Stimulated activated CD8-positive, alpha-beta memory T cell treated with anti-CD3 and anti-CD28 coated beads, Interleukin-4, amount 100 ng/mL, for 24 hours (primary cell): ENCODE measurements around the gene SLC22A6.

Source experiments
- DNase-seq: peaks from one replicate; pipeline ENCODE4 v3.0.0-alpha.2; 2020; ENCODE audit warnings: low read depth

SLC22A6 gene, protein sequence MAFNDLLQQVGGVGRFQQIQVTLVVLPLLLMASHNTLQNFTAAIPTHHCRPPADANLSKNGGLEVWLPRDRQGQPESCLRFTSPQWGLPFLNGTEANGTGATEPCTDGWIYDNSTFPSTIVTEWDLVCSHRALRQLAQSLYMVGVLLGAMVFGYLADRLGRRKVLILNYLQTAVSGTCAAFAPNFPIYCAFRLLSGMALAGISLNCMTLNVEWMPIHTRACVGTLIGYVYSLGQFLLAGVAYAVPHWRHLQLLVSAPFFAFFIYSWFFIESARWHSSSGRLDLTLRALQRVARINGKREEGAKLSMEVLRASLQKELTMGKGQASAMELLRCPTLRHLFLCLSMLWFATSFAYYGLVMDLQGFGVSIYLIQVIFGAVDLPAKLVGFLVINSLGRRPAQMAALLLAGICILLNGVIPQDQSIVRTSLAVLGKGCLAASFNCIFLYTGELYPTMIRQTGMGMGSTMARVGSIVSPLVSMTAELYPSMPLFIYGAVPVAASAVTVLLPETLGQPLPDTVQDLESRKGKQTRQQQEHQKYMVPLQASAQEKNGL

DNA sequence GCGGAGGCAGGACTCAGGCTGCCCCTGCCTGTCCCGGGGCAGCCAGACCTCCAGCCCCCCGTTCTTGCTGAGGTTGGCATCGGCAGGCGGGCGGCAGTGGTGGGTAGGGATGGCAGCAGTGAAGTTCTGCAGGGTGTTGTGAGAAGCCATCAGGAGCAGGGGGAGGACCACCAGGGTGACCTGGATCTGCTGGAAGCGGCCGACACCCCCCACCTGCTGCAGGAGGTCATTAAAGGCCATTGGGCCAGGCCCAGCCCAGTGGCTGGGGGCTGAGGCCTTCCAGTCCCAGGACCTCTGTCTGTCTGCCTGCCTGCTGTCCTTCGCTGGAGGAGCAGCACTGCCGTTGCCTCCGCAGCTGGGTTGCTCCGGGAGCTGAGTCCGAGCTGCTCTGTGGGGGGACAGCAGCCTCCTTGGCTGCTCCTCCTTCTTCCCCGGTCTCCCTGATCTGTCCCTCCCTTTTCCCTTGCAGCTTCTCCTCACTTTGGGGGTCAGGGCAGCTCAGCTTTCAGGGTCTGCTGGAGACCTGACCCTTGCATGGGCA, at the start of gene SLC22A6:
Gene SLC22A6, minus strand, starts transcription at position 517 of the 541 bp plus-strand sequence. Its CDS starts 277 bp downstream, at position 240.
- DNase-seq, result no peak

GRCh38 chr11:63032457-63032856, 47.7 kb upstream of the SLC22A6 start:
- DNase-seq, result no peak

- peak; percentile 80 for DNase-seq
Observed at GRCh38 chr11:63023841-63024648, 39.3 kb upstream of the SLC22A6 start.

DNA sequence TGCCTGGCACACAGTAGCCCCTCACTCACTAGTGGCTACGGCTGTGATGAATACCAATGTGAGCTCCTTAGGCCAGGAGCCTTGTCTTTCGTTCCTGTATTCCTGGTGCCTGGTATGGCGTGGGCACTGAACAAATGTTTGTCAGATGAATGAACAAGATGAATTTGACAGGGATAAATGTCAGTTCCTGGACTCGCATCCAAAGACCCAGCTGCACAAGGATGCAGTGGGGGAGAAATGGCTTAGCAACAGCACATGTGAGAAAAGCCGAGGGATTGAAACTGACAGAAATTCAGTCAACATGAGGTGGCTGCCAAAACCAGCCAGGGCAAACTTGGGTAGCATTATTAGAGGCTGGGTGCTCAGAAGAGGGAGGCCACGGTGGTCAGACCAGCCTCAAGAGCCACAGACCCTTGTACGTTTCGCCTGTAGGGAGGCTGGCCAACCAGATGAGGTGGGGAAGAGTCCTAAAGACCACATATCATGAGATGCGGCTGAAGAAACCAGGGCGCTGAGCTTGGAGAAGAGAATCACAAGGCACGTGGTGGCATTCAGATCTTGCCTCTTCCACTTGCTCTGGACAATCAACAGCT, 38.6 kb upstream of the SLC22A6 start:
- no peak for DNase-seq

DNA sequence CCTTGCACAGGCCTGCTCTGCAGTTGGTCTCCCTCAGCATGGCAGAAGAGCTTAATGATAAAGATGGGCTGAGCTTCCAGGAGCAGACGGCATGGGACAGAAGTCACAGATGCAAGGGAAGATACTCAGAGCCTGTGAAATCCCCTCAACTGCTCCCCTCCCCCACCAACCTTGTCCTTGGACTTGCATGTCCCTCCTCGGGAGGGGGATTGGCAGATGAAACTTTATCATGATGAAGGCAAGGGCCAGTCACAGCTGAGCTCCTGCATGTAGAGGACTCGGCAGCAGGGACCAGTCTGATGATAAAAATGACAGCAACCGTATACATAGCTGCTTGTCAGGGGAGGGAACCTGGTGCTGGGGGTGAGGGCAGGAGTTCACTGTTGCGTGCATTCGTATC, 37.7 kb upstream of the SLC22A6 start:
- DNase-seq, result no peak

- no peak for DNase-seq
Observed at GRCh38 chr11:63020671-63021291, 36.0 kb upstream of the SLC22A6 start.

DNA sequence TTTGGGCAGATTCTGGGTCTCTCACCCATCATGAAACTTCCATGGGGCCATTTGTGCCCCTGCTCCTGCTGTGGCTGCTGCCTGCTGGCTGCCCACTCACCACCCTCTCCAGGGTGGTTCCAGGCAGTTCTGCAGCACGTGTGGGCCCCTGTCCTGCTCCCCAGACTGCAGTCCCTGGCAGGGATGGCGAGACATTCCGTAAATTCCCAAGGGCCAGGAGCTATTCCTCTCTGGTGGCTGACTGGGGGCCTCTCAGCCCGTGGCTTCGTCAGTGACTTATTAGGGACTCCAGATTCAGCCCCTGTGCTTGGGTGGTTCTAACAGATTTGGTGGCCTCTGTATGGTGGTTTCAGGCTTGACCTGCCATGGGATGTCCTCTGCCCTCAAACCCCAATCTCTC, 34.7 kb upstream of the SLC22A6 start:
- no peak for DNase-seq

GRCh38 chr11:63017306-63017974, 32.7 kb upstream of the SLC22A6 start:
- no peak for DNase-seq

DNA sequence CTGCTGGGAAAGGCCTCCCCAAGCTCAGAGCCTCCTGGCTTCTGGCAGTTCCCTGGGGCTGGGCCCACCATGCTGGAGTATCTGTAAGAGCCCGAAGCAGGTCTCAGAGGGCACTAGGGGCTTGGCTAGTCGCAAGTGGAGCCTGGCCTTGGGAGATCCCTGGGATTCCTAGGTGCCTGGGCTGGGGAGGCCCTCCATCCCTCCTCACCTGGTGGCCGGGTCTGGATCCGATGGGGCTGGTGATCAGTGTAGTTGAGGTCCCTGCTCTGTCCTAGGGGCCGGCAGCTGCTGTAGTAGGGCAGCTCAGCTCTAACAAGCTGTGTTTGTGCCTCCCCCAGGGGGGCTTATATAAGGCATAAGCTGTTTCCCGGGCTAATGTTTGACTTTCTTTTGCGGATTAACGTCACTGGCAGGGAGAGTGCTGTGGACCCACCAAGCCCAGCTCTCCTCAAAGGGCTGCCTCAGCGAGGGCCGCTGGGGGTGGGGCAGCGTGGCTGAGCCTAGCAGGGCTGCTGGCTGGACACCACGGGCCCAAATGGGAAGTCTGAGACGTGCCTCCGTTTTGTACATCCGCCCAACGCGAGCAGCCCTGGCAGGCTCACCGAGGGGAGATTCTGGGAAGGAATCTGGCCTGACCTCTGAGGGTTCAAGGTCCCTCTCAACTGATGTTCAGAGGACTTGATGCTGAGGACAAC, 30.9 kb upstream of the SLC22A6 start, which contains the start of gene SLC22A8:
Gene SLC22A8, minus strand, starts transcription at position 321 of the 695 bp plus-strand sequence. CDS start 883 bp downstream, outside the sequence.
- no peak for DNase-seq

DNA sequence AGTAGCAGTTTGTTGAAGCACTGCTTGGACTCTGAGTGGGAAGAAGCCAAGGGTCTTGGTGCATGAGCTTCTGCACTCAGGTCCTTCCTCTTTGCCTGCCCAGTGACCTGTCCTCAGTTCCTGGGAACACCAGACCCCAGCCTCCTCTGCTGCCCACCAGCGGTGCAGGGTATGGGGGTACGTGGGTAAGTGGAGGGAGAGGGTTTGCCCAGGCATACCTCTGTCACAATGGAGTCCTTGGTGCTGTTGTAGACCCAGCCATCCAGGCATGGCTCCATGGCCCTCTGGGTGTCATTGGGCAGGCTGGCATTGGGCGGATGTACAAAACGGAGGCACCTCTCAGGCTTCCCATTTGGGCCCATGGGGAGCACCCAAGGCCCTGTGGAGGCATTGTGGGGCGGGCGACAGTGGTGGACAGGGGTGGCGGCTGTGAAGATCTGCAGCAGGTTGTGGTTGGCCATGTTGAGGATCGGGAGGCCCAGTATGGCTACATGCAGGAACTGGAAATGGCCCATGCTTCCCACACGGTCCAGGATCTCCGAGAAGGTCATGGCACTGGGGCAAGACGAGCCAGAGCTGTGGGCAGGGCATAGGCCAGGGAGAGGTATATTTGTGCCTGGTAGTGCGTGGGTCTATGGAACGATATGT, 29.8 kb upstream of the SLC22A6 start:
- DNase-seq, result no peak

GRCh38 chr11:63012839-63013238, 28.1 kb upstream of the SLC22A6 start:
- DNase-seq, result no peak

GRCh38 chr11:63012430-63012829, 27.7 kb upstream of the SLC22A6 start:
- no peak for DNase-seq

- DNase-seq, result no peak
Observed at GRCh38 chr11:63010934-63011439, 26.2 kb upstream of the SLC22A6 start.

DNA sequence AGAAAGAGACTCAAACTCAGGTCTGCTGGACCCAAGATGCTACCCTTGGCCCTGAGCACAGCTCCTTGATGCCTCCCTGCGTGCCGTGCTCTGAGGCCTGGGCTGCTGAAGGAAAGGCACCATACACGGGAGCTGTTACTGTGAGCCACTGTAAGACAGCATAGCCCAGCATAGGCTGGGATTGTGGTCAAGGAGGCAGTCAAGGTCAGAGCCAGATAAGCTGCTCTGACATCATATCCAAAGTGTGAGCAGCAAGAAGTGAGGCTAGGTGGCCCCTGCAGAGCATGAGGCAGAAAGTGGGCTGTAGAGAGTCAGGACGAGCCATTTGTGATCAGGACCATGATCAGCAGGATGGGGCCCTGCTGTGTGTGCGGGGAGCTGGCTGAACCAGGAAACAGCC, 23.2 kb upstream of the SLC22A6 start:
- no peak for DNase-seq

DNA sequence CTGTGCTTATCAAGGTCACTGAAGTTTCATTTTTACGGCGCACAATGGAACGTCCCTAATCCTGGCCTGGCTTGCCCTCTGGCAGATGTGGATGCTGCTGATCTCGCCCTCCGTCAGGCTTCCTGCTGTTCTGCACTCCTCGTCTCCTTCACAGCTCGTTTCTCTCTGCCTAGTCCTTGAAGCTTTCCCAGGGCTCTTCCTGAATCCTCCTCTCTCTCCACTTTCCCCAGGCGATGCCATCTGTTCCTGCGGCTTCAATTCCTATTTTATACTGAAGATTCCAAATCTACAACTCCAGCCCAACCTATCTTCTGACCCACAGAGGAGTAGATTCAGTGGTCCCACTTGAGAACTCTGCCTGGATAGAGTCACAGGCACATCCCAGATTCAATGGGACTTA, 16.7 kb upstream of the SLC22A6 start:
- DNase-seq, result no peak

- no peak for DNase-seq
Observed at GRCh38 chr11:62999649-63000048, 14.9 kb upstream of the SLC22A6 start.

GRCh38 chr11:62999156-62999555, 14.4 kb upstream of the SLC22A6 start:
- no peak for DNase-seq

DNA sequence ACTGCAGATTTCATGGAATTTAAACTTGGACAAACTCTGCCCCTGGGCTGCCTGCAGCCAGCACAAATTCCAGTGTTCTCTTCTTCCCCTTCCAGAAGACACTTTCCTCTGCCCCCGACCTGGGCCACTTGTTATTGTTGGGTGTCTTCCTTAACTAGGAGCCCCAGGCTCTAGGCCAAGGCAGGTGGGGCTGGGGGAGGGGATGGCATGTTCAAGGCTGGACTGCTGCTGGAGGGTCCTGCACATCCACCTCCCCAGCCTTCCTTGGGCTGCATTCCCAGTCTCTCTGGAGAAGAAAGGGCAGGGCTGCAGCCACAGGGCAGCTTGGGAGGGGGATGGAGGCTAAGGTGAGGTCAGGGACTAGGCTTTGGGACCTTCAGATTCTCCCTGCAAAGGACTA, 11.5 kb upstream of the SLC22A6 start:
- DNase-seq, result no peak

DNA sequence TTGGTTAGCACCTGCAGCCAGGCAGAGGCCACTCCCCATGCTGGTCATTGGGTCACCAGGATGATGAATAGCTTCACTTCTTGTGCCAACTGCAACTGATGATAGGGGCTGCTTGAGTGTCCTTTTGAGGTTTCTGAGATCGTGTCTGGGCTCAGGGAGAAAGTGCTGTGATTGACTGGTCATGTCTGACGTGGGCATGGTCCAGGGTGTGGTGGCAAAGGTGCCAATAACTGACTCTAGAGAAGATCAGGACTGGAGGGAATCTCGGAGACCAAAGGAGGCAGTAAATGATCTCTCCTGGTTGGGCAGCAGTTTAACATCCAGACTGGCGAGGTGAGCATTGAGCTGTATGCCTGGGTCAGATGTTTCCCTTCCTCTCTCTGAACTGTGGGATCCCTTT, 10.0 kb upstream of the SLC22A6 start:
- no peak for DNase-seq

- DNase-seq, result no peak
Observed at GRCh38 chr11:62988276-62988675, 3.5 kb upstream of the SLC22A6 start.
